Measurements from ENCODE around the gene CMSS1.

The CMSS1 gene

DNA sequence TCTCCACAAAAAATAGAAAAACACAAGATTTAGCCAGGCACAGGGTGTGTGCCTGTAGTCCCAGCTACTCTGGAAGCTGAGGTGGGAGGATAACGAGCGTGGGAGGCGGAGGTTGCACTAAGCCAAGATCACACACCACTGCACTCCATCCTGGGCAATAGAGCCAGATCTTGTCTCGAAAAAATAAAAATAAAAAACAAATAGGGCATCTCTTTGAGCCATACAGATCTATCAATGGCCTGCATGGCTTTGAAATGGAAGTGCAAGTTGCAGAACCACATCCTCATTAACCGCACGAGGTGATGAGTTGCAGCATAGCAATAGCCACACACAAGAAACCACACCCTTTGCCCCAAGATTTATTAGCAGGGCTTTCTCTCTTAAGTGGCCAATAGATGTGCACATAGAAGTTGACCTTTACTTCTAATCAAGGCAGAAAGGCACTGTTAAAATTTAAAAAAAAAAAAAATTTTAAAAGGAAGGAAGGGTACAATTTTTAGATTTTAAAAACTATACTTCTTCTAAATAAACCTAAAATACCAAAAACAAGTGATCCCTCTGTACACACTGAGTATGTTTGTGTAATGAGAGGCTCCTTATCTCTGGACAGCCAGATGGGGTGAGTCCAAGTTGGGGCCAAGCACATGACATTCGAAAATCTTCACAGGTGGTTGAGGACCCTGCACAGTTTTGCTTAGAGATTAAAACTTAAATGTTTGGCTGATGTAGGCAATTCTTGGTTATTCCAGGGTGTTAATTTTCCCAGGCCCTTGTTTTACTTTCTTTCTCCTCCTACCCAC, 243.2 kb downstream of the CMSS1 start:
- H3K27me3 Mint-ChIP-seq (ENCODE audit: low read depth) = no peaks in the 10 kb centered on the region
- peak overlapping the region in 2 of 3 experiments; percentile 56 to 81 for H3K27ac Mint-ChIP-seq
- no peaks in the 10 kb centered on the region for H3K9me3 Mint-ChIP-seq

DNA sequence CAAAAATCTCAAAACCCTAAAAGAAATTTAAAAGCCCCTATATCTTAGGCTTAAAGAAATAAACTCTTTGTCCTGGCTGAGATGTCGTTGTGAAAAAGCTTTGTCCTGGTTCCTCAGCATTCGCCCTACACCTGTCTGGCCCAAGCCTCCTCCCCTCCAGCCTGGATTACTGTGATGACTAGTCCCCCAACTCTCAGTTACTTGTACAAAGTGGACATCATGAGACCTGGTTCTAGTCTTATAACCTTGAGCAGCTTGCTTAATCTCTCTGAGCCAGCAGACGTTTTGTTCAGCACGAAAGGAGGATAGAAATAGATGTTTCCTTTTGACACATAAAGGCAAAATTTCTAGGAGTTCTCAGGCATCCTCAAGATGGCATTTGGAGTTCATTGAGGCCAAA, 245.0 kb downstream of the CMSS1 start:
- H3K4me1 Mint-ChIP-seq = peaks cover 20% of the 10 kb centered on the region
- TF ChIP-seq, protein P1, sequence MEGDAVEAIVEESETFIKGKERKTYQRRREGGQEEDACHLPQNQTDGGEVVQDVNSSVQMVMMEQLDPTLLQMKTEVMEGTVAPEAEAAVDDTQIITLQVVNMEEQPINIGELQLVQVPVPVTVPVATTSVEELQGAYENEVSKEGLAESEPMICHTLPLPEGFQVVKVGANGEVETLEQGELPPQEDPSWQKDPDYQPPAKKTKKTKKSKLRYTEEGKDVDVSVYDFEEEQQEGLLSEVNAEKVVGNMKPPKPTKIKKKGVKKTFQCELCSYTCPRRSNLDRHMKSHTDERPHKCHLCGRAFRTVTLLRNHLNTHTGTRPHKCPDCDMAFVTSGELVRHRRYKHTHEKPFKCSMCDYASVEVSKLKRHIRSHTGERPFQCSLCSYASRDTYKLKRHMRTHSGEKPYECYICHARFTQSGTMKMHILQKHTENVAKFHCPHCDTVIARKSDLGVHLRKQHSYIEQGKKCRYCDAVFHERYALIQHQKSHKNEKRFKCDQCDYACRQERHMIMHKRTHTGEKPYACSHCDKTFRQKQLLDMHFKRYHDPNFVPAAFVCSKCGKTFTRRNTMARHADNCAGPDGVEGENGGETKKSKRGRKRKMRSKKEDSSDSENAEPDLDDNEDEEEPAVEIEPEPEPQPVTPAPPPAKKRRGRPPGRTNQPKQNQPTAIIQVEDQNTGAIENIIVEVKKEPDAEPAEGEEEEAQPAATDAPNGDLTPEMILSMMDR (IDR thresholded peaks at IDR 0.05; ENCODE audit: unreplicated experiment in 3 of 3) = no peak
- H3K36me3 Mint-ChIP-seq (ENCODE audit: low read depth) = no peaks in the 10 kb centered on the region
- H3K27ac Mint-ChIP-seq = peak overlapping the region in 1 of 3 experiments; percentile 14
- H3K4me3 Mint-ChIP-seq = no peak overlapping the region
- no peaks in the 10 kb centered on the region for H3K27me3 Mint-ChIP-seq (ENCODE audit: low read depth)
- H3K9me3 Mint-ChIP-seq = no peaks in the 10 kb centered on the region

More for the DNA sequence above, 243.2 kb downstream of the CMSS1 start:
- H3K4me3 Mint-ChIP-seq = no peak overlapping the region
- peaks cover 20% of the 10 kb centered on the region for H3K4me1 Mint-ChIP-seq
- H3K36me3 Mint-ChIP-seq (ENCODE audit: low read depth) = no peaks in the 10 kb centered on the region
- TF ChIP-seq, protein P1 (IDR thresholded peaks at IDR 0.05; ENCODE audit: unreplicated experiment in 3 of 3) = no peak

DNA sequence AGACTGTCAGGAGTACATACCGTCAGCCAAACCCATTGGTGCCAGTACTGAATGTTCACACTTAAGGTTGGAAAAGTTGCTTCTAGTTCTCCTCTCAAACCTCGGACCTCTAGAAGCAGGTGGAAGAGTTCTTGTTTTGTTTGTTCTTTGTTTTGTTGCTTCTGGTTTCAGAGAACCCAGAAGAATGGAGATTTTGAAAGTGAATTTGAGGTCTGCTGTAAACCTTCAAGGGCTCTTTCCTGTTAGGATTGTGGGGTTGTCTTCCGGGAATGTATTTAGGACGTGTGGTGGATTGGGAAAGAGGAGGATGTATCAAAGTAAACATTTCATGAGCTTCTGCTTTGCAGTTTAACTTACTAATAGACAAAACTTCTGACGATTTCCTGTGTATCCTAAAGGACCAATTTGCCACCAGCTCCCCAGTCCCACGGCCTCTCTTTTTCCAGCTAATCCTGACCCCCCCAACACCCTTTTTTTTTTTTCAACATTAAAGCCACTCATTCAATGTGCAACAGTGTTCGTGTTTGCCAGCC, 246.3 kb downstream of the CMSS1 start:
- H3K4me1 Mint-ChIP-seq = peaks cover 23% of the 10 kb centered on the region
- H3K36me3 Mint-ChIP-seq (ENCODE audit: low read depth) = no peaks in the 10 kb centered on the region
- no peak overlapping the region for H3K4me3 Mint-ChIP-seq
- no peaks in the 10 kb centered on the region for H3K27me3 Mint-ChIP-seq (ENCODE audit: low read depth)
- TF ChIP-seq, protein P1 (IDR thresholded peaks at IDR 0.05; ENCODE audit: unreplicated experiment in 3 of 3) = no peak
- H3K9me3 Mint-ChIP-seq = no peaks in the 10 kb centered on the region
- peak overlapping the region in 2 of 3 experiments; percentile 6 to 34 for H3K27ac Mint-ChIP-seq

DNA sequence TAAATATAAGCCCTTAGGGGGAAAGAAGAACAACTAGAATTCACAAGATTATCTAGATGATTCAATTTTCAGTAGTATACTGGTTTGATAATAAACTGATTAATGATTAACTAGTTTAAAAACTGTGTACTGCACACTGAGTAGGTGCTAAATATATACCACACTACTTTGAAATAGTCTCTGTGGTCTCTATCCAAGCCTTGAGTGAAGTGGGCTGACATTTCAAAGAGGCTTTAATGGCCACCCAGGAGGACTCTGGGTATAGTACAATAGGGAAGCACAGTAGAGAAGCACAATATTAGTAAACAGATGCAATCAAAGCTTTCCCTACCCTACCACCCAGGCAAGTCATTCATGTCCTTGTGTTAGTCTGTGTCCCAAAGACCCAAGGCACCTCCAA, 249.9 kb downstream of the CMSS1 start:
- no peaks in the 10 kb centered on the region for H3K36me3 Mint-ChIP-seq (ENCODE audit: low read depth)
- H3K4me1 Mint-ChIP-seq = peaks cover 16% of the 10 kb centered on the region
- no peaks in the 10 kb centered on the region for H3K27me3 Mint-ChIP-seq (ENCODE audit: low read depth)
- H3K9me3 Mint-ChIP-seq = no peaks in the 10 kb centered on the region
- no peak overlapping the region for H3K4me3 Mint-ChIP-seq
- TF ChIP-seq, protein P1 (IDR thresholded peaks at IDR 0.05; ENCODE audit: unreplicated experiment in 3 of 3) = no peak
- H3K27ac Mint-ChIP-seq = no peak overlapping the region

DNA sequence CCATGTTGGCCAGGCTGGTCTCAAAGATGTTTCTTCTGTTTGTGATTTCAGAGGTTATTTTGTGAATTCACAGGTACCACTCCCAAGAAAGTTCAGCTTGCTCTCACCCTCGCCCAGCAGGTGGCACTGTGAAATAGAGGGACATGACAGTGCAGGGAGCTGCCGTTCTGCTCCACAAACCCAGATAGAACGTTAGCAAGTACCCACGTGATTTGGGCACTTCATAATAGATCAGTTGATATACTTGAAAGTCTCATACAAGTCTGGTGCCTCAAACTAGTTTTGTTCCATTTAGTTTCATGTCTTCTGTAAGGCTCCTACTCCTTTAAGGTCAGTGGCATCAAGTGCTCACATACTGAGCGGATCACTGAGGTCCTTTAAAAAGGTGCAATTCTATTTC, 251.2 kb downstream of the CMSS1 start:
- H3K27ac Mint-ChIP-seq = peak overlapping the region; percentile 13 to 51 (median 45)
- peaks cover 21% of the 10 kb centered on the region for H3K4me1 Mint-ChIP-seq
- TF ChIP-seq, protein P1 (IDR thresholded peaks at IDR 0.05; ENCODE audit: unreplicated experiment in 3 of 3) = peak; percentile 56 to 73 (median 61)

More for the DNA sequence above, 251.2 kb downstream of the CMSS1 start:
- Mint-ChIP-seq H3K27me3 (ENCODE audit: low read depth) (no peaks in the 10 kb centered on the region), H3K9me3 (no peaks in the 10 kb centered on the region), H3K36me3 (ENCODE audit: low read depth) (no peaks in the 10 kb centered on the region), H3K4me3 (no peak overlapping the region)

All from nephron (organoid).